ENCODE data around the gene MFAP3L. TPM values are rescaled to one million over a fixed set of nuclear protein-coding genes. Genes with fewer than 3 reads are reported as not detected.
A peak's percentile ranks its signal among the peaks of the same experiment; 100 is the strongest.
"Not testable (repeated sequence)": the region's sequence is repeated elsewhere in the genome, so short reads cannot be mapped to it uniquely, and the experiment has no call there.

MFAP3L gene
- total and polyA plus RNA-seq, 2 donors from 2014 or later, result 18.4 to 35.1 TPM

- Histone ChIP-seq H3K36me3 (ENCODE audit: control insufficient read depth in 2 of 3, insufficient read depth in 3 of 3, low read length in 3 of 3) (no peaks in the 10 kb centered on the region), H3K4me1 (ENCODE audit: control insufficient read depth in 2 of 3, insufficient read depth in 2 of 3, low read depth in 1 of 3, low read length in 3 of 3) (no peaks in the 10 kb centered on the region), H3K9me3 (ENCODE audit: control insufficient read depth in 2 of 3, insufficient read depth in 1 of 3, low read length in 3 of 3) (no peaks in the 10 kb centered on the region), H3K27me3 (ENCODE audit: control insufficient read depth, insufficient read depth, low read length) (no peaks in the 10 kb centered on the region), H3K9ac (ENCODE audit: low read length in 3 of 3) (no peak overlapping the region), H3K4me3 (ENCODE audit: low read length in 3 of 3) (no peak overlapping the region), H3K27ac (ENCODE audit: low read depth in 2 of 2, low read length in 2 of 2) (no peak overlapping the region)
- DNase-seq (no peak), FAIRE-seq (no peak)
- intact Hi-C loops (cut with DNase I), result no loop called here
- no peak for TF ChIP-seq CTCF (IDR thresholded peaks at IDR 0.05; ENCODE audit: borderline replicate concordance, extremely low read depth, insufficient read depth)
Observed at GRCh38 chr4:170051402-170051801, 25.2 kb upstream of the MFAP3L start.

GRCh38 chr4:170049766-170050165, 23.6 kb upstream of the MFAP3L start:
- Histone ChIP-seq H3K36me3 (ENCODE audit: control insufficient read depth in 2 of 3, insufficient read depth in 3 of 3, low read length in 3 of 3) (no peaks in the 10 kb centered on the region), H3K4me1 (ENCODE audit: control insufficient read depth in 2 of 3, insufficient read depth in 2 of 3, low read depth in 1 of 3, low read length in 3 of 3) (no peaks in the 10 kb centered on the region), H3K27me3 (ENCODE audit: control insufficient read depth, insufficient read depth, low read length) (no peaks in the 10 kb centered on the region), H3K27ac (ENCODE audit: low read depth in 2 of 2, low read length in 2 of 2) (no peak overlapping the region), H3K9ac (ENCODE audit: low read length in 3 of 3) (no peak overlapping the region), H3K4me3 (ENCODE audit: low read length in 3 of 3) (no peak overlapping the region), H3K9me3 (ENCODE audit: control insufficient read depth in 2 of 3, insufficient read depth in 1 of 3, low read length in 3 of 3) (no peaks in the 10 kb centered on the region)
- intact Hi-C loops (cut with DNase I), result no loop called here
- TF ChIP-seq CTCF (IDR thresholded peaks at IDR 0.05; ENCODE audit: borderline replicate concordance, extremely low read depth, insufficient read depth), result no peak
- no peak for DNase-seq
- FAIRE-seq, result no peak

GRCh38 chr4:170047771-170048354, 21.7 kb upstream of the MFAP3L start:
- H3K4me3 ChIP-seq (ENCODE audit: low read length in 3 of 3), result no peak overlapping the region
- no peaks in the 10 kb centered on the region for H3K36me3 ChIP-seq (ENCODE audit: control insufficient read depth in 2 of 3, insufficient read depth in 3 of 3, low read length in 3 of 3)
- H3K9me3 ChIP-seq (ENCODE audit: control insufficient read depth in 2 of 3, insufficient read depth in 1 of 3, low read length in 3 of 3), result no peaks in the 10 kb centered on the region
- DNase-seq (peak in 4 of 5 donors; percentile 49 to 87 (median 69)), FAIRE-seq (peak; percentile 98)
- H3K9ac ChIP-seq (ENCODE audit: low read length in 3 of 3), result no peak overlapping the region
- intact Hi-C loops (cut with DNase I), result no loop called here
- peak; percentile 78 for TF ChIP-seq CTCF (IDR thresholded peaks at IDR 0.05; ENCODE audit: borderline replicate concordance, extremely low read depth, insufficient read depth)
- no peaks in the 10 kb centered on the region for H3K27me3 ChIP-seq (ENCODE audit: control insufficient read depth, insufficient read depth, low read length)
- no peaks in the 10 kb centered on the region for H3K4me1 ChIP-seq (ENCODE audit: control insufficient read depth in 2 of 3, insufficient read depth in 2 of 3, low read depth in 1 of 3, low read length in 3 of 3)
- H3K27ac ChIP-seq (ENCODE audit: low read depth in 2 of 2, low read length in 2 of 2), result no peak overlapping the region

GRCh38 chr4:170046156-170046555, 20.0 kb upstream of the MFAP3L start:
- H3K27ac ChIP-seq (ENCODE audit: low read depth in 2 of 2, low read length in 2 of 2); H3K27me3 ChIP-seq (ENCODE audit: control insufficient read depth, insufficient read depth, low read length); FAIRE-seq; DNase-seq; H3K36me3 ChIP-seq (ENCODE audit: control insufficient read depth in 2 of 3, insufficient read depth in 3 of 3, low read length in 3 of 3); H3K4me1 ChIP-seq (ENCODE audit: control insufficient read depth in 2 of 3, insufficient read depth in 2 of 3, low read depth in 1 of 3, low read length in 3 of 3); H3K4me3 ChIP-seq (ENCODE audit: low read length in 3 of 3); H3K9me3 ChIP-seq (ENCODE audit: control insufficient read depth in 2 of 3, insufficient read depth in 1 of 3, low read length in 3 of 3); intact Hi-C loops (cut with DNase I); H3K9ac ChIP-seq (ENCODE audit: low read length in 3 of 3): not testable (repeated sequence)
